SKM-1 treated with dmso at 0.1 percent for 144 hours (cell line): ENCODE results near the gene SLC7A9.
"Not testable (repeated sequence)": the region's sequence is repeated elsewhere in the genome, so short reads cannot be mapped to it uniquely, and the experiment has no call there.

Experiments
- DNase-seq: peaks from one replicate; lab custom pipeline; 2025; ENCODE audit not compliant: unreplicated experiment; lab: John Stamatoyannopoulos, UW

The SLC7A9 gene

DNA sequence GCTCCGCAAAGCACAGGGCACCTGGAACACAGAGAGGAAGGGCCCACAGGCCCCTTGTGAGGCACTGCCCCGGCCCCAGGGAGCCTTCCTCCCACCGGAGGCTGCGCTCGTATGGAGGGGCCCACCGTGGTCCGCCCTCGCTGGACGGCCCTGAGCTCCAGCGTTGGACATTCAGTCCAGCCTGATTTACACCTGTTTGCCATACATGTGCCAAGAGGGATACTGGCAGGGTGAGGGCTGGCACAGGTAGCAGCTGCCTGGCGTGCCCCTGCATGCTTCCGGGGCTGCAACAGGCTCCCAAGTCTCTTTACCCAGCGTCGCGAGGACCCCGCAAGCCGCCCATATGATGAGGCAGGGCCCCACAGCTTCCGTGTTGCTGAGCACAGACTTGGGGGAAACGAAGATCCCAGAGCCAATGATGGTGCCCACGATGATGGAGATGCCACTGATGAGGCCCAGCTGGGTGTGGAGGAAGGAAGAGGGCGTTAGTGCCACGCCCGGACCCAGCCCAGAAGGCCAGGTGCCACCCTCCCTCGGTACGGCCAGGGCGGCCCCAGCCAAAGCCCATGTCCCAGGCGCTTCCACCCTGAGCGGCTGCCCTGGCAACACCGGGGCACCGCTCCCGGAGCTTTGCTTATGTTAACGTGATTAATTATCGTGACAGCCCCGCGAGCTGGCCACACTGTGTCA lies 5.1 kb downstream of the SLC7A9 start:
- no peak for DNase-seq

DNA sequence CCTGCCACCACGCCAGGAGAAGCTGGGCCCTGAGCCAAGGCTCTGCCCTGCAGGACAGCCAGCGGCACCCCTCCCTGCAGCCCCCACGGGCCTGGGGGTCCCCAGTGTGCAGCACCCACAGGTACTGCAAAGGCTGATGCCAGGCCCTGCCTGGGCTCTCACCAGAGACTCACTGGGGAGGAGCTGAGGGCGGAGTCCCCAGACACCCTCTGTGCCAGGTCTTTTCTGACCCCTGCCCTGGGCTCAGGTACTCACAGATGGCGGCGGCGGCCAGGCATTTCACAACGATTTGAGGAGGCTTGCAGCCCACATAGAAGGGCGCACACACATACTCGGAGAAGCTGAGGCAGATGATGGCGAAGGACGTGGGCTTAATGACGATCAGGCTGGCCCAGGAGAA lies 5.7 kb downstream of the SLC7A9 start:
- DNase-seq, result no peak

DNA sequence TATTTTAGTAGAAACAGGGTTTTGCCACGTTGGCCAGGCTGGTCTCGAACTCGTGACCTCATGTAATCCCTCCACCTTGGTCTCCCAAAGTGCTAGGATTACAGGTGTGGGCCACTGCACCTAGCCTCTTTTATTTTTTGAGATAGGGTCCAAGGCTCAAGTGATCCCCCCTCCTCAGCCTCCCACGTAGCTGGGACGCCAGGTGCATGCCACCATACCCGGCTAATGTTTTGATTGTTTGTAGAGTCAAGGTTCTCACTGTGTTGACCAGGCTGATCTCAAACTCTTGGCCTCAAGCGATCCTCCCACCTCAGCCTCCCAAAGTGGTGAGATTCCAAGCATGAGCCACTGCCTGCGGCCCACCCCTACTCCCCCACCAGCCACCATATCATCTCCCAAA lies 6.3 kb downstream of the SLC7A9 start:
- DNase-seq, result no peak

DNA sequence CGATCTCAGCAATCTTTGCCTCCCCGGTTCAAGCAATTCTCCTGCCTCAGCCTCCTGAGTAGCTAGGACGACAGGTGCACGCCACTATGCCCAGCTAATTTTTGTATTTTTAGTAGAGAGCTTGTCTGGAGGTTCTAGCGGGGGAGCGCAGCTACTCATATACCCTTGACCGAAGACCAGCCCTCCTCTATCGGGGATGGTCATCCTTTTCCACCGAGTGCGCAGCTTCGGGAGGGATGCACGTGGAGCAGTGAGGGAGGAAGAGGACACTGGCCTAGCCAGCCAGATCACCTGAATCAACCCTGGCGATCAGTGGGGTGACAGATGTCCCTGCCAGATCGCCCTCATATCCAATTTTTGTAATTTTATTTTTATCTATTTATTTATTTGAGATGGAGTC lies 6.8 kb downstream of the SLC7A9 start:
- no peak for DNase-seq

DNA sequence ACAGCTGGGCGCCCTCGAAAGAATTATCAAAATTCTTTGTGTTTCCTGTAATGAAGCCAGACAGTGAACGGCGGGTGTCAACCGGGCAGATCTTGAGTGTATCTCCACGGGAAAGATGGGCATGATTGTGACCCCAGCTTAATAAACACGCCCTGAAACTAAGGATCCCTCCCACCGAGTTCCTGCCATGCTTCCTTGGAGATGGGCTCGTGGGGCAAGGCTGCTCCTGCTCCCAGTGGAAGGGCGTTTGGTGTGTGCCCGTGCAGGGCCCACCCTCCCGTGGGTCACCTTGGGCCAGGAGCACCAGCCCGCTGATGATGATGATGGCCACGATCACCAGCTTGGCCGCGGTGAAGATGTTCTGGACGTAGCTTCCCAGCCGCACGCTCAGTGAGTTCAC lies 7.4 kb downstream of the SLC7A9 start:
- no peak for DNase-seq

DNA sequence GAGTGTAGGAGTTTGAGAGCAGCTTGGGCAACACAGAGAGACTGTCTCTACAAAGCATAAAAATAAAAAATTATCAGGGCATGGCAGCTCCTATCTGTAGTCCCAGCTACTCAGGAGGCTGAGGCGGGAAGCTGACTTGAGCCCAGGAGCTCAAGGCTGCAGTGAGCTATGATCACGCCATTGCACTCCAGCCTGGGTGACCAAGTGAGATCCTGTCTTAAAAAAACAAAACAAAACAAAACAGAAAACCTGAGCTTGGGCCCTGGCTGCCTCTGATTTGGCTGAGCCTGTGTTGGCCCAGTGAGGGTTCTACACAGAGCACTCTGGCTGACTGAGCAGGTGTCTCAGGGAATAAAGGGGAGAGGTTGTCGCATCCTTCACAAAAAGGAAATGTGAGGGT lies 8.0 kb downstream of the SLC7A9 start:
- DNase-seq, result no peak

DNA sequence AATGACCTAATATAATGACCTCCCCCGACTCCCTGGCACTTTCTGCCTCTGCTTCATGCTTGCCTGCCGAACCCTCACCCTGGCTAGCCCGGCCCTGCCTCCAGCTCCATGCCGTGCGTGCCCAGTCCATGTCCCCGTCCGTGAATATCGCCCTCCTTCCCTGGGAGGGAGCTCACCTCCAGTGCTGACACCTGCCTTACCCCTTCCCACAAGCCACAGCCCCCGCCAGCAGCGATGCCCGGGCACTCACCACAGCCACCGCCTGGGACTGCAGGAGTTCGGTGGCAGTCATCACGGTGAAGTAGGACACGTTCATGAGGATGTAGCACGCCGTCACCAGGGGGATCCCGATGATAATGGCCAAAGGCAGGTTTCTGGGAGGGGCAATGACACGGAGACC lies 10.0 kb downstream of the SLC7A9 start:
- DNase-seq, result no peak

DNA sequence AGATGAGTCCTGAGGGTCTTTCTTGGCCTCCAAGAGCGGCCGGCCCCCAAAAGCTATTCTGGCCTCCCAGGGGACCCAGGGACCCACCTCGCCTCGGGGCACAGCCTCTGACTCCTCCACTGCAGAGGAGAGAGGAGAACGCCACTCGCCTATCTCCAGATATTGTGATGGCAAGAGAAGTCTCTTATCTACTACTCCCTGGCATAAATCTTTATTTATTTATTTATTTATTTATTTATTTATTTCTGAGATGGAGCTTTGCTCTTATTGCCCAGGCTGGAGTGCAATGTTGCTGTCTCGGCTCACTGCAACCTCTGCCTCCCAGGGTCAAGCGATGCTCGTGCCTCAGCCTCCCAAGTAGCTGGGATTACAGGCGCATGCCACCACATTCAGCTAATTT lies 11.0 kb downstream of the SLC7A9 start:
- no peak for DNase-seq

DNA sequence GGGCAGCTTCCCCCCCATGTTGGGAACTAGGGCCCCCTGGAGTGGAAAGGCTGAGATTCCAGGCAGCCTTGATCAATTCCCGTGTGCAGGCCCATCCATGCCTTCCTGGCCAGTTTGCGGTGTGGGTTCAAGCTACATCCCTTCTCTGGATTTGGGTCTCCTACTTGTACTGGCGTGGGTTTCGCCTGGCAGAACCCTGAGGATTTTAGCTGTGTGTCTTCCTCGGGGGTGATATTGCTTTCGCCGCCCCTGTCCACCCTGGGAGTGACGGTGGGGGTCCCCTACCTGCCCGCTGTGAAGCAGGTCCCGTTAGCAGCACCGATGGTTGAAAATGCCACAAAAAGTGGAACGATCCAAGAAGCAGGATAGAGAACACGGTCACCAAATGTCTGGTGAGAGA lies 11.4 kb downstream of the SLC7A9 start:
- DNase-seq, result no peak

DNA sequence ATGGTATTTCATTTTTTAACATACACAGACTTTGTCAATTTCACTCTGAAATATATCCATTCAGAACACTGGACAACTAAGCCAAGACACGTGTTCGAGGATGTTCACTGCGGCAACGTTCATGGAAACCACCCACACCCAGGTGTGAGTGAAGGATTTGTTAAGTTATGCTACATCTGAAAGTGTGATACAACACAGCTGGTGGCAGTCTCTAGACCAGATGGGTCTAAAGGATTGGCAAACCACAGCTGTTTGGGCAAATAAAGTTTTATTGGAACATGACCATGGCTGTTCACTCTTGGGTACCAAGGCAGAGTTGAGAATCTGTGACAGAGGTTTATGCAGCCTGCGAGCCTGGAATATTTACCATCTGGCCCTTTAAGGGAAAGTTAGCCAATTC lies 12.0 kb downstream of the SLC7A9 start:
- DNase-seq, result no peak

DNA sequence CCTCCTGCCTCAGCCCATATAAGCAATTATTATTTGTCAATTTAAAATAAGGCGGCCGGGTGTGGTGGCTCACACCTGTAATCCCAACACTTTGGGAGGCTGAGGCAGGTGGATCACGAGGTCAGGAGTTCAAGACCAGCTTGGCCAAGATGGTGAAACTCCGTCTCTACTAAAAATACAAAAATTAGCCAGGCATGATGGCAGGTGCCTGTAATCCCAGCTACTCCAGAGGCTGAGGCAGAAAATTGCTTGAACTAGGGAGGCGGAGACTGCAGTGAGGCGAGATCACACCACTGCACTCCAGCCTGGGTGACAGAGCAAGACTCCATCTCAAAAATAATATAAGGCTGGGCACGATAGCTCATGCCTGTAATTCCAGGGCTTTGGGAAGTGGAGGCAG lies 12.7 kb downstream of the SLC7A9 start:
- DNase-seq, result not testable (repeated sequence)

DNA sequence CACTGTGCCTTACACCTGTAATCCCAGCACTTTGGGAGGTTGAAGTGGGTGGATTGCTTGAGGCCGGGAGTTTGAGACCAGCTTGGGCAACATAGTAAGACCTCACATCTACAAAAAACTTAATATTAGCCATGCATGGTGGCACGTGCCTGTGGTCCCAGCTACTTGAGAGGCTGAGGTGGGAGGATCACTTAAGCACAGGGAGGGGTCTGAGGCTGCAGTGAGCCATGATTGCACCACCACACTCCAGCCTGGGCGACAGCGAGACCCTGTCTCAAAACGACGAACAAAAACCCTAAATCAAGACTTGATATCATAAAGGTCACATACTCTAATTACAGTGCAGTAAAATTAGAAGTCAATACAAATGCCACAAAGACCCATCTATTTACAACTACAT lies 17.4 kb downstream of the SLC7A9 start:
- no peak for DNase-seq

DNA sequence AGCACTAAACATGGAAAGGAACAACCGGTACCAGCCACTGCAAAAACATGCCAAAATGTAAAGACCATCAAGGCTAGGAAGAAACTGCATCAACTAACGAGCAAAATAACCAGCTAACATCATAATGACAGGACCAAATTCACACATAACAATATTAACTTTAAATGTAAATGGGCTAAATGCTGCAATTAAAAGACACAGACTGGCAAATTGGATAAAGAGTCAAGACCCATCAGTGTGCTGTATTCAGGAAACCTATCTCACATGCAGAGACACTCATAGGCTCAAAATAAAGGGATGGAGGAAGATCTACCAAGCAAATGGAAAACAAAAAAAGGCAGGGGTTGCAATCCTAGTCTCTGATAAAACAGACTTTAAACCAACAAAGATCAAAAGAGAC lies 21.5 kb downstream of the SLC7A9 start:
- not testable (repeated sequence) for DNase-seq

DNA sequence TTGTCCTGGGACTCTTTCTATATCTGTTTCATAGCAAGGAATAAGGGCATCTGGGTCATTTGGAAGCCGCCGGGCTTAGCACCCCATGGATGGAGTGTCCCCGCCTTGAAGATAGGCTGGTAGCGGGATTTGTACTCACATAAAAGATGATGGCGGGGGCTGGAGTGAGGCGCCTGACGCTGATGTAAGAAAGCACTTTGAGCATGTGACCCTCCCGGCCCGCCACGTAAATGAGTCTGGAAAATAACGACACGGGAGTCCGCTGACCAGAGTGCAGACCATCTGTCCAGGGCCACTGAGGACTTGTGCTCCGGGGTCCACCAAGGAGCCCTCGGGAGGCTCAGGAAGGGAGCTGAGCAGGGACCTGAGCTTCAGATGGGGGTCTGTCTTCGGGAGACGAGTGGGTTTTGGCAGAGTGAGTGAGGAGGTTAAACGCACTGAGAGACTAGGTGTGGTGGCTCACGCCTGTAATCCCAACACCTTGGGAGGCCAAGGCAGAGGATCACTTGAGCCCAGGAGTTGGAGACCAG lies 25.8 kb downstream of the SLC7A9 start:
- DNase-seq, result no peak

DNA sequence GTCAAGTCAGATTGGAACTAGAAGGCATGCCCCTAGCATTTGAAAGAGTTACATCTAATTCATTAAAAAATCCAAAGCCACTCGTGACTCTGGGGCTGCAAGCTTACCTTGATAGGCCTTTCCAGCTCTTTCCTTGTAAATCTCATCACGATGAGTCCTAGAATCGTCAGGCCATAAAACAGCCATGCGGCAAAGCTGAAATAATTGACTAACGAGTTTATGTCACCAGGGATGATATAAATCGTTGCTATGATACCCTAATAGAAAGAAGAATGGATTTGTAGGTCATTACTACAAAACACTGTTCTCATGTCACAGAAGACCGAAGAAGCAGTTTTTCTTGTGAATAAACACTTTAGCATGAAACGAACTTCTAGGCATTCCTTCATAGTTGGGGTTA lies 27.5 kb downstream of the SLC7A9 start:
- no peak for DNase-seq

DNA sequence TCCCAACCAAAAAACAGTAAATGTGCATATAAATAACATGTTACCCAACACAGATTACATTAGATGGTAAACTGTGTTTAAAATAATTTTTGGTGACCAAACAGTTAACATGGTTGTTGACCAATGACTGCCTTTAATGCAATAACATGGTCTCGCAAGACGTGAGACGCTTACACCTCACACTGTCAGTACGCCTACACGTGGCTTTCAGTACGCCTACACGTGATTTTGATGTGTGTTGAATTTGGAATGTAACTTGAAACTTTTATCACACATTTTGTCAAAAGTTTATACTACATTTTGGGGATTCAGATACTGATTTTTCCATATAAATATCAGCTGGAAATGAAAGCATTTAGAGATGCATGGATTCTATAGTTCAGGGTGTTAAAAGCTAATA lies 32.0 kb downstream of the SLC7A9 start:
- no peak for DNase-seq

DNA sequence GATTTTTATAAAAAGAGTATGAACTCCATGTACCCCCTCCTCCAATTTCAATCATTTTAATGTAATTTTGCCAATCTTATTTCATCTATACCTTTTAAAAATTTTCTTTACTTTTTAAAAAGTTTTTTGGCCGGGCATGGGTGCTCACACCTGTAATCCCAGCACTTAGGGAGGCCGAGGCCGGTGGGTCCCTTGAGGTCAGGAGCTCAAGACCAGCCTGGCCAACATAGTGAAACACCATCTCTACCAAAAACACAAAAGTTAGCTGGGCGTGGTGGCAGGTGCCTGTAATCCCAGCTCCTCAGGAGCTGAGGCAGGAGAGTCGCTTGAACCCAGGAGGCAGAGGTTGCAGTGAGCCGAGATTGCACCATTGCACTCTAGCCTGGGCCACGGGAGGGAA lies 36.2 kb downstream of the SLC7A9 start:
- not testable (repeated sequence) for DNase-seq

DNA sequence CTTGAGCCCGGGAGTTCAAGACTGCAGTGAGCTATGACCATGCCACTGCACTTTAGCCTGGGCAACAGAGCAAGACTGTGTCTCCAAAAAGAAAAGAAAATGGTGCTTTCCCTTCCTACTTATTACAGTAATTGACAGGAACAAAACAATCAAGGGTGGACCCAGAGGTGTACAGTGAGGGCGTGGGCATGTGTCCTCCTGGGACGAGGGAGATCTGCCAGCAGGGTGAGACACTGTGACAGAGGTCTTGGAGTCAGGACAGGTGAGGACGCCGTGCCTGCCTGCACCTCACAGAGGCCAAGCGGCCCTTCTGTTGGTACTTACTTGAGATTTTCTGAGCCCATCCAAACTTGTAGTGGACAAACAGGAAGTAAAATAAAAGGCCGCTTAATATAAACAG lies 36.7 kb downstream of the SLC7A9 start:
- DNase-seq, result not testable (repeated sequence)

DNA sequence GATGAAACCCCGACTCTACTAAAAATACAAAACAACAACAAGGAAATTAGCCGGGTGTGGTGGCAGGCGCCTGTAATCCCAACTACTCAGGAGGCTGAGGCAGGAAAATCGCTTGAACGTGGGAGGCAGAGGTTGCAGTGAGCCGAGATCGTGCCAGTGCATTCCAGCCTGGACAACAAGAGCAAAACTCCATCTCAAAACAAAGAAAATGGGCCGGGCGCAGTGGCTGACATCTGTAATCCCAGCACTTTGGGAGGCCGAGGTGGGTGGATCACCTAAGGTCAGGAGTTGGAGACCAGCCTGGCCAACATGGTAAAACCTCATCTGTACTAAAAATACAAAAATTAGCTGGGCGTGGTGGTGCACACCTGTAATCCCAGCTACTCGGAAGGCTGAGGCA lies 37.5 kb downstream of the SLC7A9 start:
- DNase-seq, result not testable (repeated sequence)

DNA sequence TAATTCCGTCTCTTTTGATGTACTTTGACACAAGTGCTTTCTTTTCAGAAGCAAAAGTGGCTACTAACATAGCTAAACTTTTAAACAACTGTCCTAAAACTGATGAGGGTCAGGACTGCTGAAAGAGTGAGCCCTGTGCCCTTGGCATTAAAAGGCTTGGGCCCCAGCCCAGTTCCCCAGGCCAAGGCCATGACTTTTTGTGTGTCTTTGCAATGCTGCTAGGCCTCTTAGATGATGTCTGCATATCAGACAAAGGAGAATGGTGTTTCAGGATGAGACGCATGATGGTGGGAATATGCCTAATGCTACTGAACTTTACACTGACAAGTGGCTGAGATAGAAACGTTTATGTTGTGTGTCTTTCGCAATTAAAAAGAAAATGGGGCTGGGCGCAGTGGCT lies 38.0 kb downstream of the SLC7A9 start:
- no peak for DNase-seq

DNA sequence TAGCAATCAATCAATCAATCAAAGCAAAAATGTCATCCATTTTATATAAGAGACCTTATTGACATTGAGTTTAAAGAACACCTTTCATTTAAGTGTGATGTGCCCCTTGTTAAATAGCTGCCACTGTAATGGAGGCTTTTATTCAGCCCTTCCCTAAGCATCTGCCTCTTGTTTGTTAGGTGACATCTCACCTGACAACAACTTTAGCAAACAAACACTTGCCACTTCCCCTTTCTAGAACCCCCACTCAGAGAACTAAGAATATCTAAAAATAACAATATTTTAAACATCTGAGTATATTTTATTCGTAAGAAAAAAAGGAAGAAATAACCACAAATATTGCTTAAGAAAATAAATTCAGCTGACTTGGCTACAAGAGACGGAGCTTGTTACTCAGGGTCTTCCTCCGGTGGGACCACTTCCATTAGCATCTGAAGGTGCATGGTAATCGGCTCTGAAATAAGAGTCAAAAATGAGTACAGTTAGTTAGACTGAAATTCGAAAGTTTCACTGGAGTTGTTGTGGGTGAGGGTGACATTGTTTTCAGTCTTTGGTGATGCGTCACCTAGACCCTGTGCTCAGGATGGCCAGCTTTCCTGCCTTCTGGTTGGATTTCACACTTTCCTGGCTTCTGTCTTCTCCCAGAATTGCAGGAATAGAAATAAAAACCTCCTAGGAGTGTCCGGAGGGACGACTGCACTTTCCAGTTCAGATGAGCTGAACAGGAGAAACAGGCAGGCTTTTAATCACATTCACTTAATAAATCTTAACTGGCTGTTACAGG lies 39.1 kb downstream of the SLC7A9 start:
- no peak for DNase-seq

DNA sequence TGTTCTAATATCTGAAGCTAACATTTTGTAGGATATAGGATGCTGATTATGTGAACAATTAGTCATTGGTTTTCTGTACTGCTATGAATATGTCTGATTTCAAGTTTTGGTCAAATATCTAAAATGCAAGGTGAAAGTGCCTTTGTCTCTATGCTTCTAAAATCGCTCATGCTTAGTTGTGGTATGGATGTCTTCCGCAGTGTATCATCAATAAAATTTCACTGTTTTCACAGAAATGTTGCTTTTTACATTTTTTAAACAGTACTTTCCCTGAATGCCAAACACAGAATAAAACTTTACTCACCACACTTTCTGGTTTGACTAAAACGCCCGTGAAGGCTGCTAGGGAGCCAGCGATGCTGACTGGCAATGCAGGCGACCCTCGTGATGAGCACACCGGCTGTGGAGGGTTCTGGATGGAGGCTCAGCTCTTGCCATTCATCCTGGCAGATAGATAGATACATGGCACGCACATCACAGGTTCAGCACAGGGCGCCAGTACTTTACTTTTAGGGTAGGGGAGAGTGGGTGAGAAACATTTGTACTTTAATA lies 40.1 kb downstream of the SLC7A9 start:
- no peak for DNase-seq
